WTC11 (cell line): Measurements from ENCODE around the gene PCSK1N. TPM values are rescaled to one million over a fixed set of nuclear protein-coding genes. Genes with fewer than 3 reads are reported as not detected.

Experiments used
- ATAC-seq: fragments of 200-7000 bp; cut with Tn5 transposase; 2 replicates; pipeline ENCODE4 v1.10.0; 2021; ENCODE audit warnings: mild to moderate bottlenecking, moderate library complexity
- CTCF ChIA-PET: fragments of 300-600 bp; sonication (Branson Sonifier 250); formaldehyde crosslinking; loops from one replicate; lab custom pipeline; 2021; ENCODE audit warnings: antibody characterized with exemption; lab: Charles Lee
- POLR2A ChIA-PET: fragments of 350-600 bp; sonication (Branson Sonifier 250); formaldehyde crosslinking; loops from one replicate; lab custom pipeline; 2021; ENCODE audit warnings: antibody characterized with exemption; lab: Charles Lee
- DNase-seq: peaks from one replicate; pipeline ENCODE4 v3.0.0; 2021; ENCODE audit warnings: low spot score
- H3K27ac Mint-ChIP-seq: 2 replicates; pipeline ENCODE4 v1.8.0; 2021; ENCODE audit warnings: mixed read lengths
- H3K27me3 Mint-ChIP-seq: 2 replicates; pipeline ENCODE4 v1.8.0; 2021; ENCODE audit warnings: low read depth, mild to moderate bottlenecking, moderate library complexity, mixed read lengths
- H3K36me3 Mint-ChIP-seq: 2 replicates; pipeline ENCODE4 v1.8.0; 2021; ENCODE audit warnings: mixed read lengths
- H3K4me1 Mint-ChIP-seq: 2 replicates; pipeline ENCODE4 v1.8.0; 2022; ENCODE audit warnings: mixed read lengths
- H3K4me3 Mint-ChIP-seq: 2 replicates; pipeline ENCODE4 v1.8.0; 2021; ENCODE audit warnings: mild to moderate bottlenecking, moderate library complexity, mixed read lengths
- H3K9me3 Mint-ChIP-seq: 2 replicates; pipeline ENCODE4 v1.8.0; 2021; ENCODE audit warnings: mixed read lengths
- ATF1 ChIP-seq: sonication (generic); formaldehyde crosslinking; IDR thresholded peaks from 2 replicates; pipeline ENCODE4 v1.8.1; 2023; ENCODE audit warnings: mild to moderate bottlenecking, moderate library complexity, missing genetic modification reagents
- CBFB ChIP-seq: sonication (generic); formaldehyde crosslinking; IDR thresholded peaks from 2 replicates; pipeline ENCODE4 v1.8.1; 2022; ENCODE audit warnings: mild to moderate bottlenecking, low read depth, missing genetic modification reagents
- CREB1 ChIP-seq: sonication (generic); formaldehyde crosslinking; IDR thresholded peaks from 2 replicates; pipeline ENCODE4 v1.8.0; 2023; ENCODE audit warnings: mild to moderate bottlenecking, missing genetic modification reagents
- FOXP1 ChIP-seq: sonication (generic); formaldehyde crosslinking; IDR thresholded peaks from 2 replicates; pipeline ENCODE4 v1.8.0; 2022; ENCODE audit warnings: missing genetic modification reagents, mild to moderate bottlenecking, moderate library complexity, borderline replicate concordance
- GABPB1 ChIP-seq: sonication (generic); formaldehyde crosslinking; IDR thresholded peaks from 2 replicates; pipeline ENCODE4 v1.8.1; 2023; ENCODE audit warnings: mild to moderate bottlenecking, missing genetic modification reagents
- GTF2I ChIP-seq: fragments of 250-450 bp; sonication (Bioruptor Pico); conservative IDR thresholded peaks from 2 replicates; pipeline ENCODE4 v1.4.0; 2021; ENCODE audit warnings: mild to moderate bottlenecking
- HMGA2 ChIP-seq: fragments of 250-450 bp; sonication (Bioruptor Pico); IDR thresholded peaks from 2 replicates; pipeline ENCODE4 v1.4.0; 2021; ENCODE audit warnings: mild to moderate bottlenecking, moderate library complexity
- NR2C2 ChIP-seq: sonication (generic); formaldehyde crosslinking; IDR thresholded peaks from 2 replicates; pipeline ENCODE4 v1.8.0; 2022; ENCODE audit warnings: mild to moderate bottlenecking, missing genetic modification reagents
- OVOL2 ChIP-seq: fragments of 250-450 bp; sonication (Bioruptor Pico); IDR thresholded peaks from 2 replicates; pipeline ENCODE4 v1.9.0; 2021; ENCODE audit warnings: mild to moderate bottlenecking, borderline replicate concordance
- SMAD4 ChIP-seq: sonication (generic); formaldehyde crosslinking; IDR thresholded peaks from 2 replicates; pipeline ENCODE4 v1.8.0; 2022; ENCODE audit warnings: mild to moderate bottlenecking, missing genetic modification reagents
- TEAD4 ChIP-seq: sonication (generic); formaldehyde crosslinking; IDR thresholded peaks from 2 replicates; pipeline ENCODE4 v1.8.0; 2022; ENCODE audit warnings: mild to moderate bottlenecking, missing genetic modification reagents
- ZNF232 ChIP-seq: sonication (generic); formaldehyde crosslinking; IDR thresholded peaks from 2 replicates; pipeline ENCODE4 v1.8.0; 2022; ENCODE audit warnings: mild to moderate bottlenecking, missing genetic modification reagents
- ZNF416 ChIP-seq: fragments of 250-450 bp; sonication (Bioruptor Pico); IDR thresholded peaks from 2 replicates; pipeline ENCODE4 v1.9.0; 2021; ENCODE audit warnings: mild to moderate bottlenecking, inconsistent platforms
- total RNA-seq: library from RNA; stranded (reverse); gene quantifications from 3 replicates; pipeline ENCODE4 v1.2.3, GENCODE V29; 2021
- TF ChIP-seq, protein P1 (sequence below): fragments of 250-450 bp; sonication (Bioruptor Pico); IDR thresholded peaks from 2 replicates; pipeline ENCODE4 v2.1.2; 2022; ENCODE audit warnings: mild to moderate bottlenecking, moderate library complexity
- TF ChIP-seq, protein P2 (sequence below): sonication (generic); formaldehyde crosslinking; IDR thresholded peaks from 2 replicates; pipeline ENCODE4 v1.8.1; 2022; ENCODE audit warnings: mild to moderate bottlenecking, missing genetic modification reagents, moderate library complexity, borderline replicate concordance
- TF ChIP-seq, protein P3 (sequence below): sonication (generic); formaldehyde crosslinking; IDR thresholded peaks from 2 replicates; pipeline ENCODE4 v1.8.1; 2023; ENCODE audit warnings: mild to moderate bottlenecking, missing genetic modification reagents
- TF ChIP-seq, protein P4 (sequence below): sonication (generic); formaldehyde crosslinking; IDR thresholded peaks from 2 replicates; pipeline ENCODE4 v1.8.0; 2023; ENCODE audit warnings: missing genetic modification reagents, mild to moderate bottlenecking, borderline replicate concordance
- TF ChIP-seq, protein P5 (sequence below): fragments of 250-450 bp; sonication (Bioruptor Pico); IDR thresholded peaks from 2 replicates; pipeline ENCODE4 v1.8.0; 2021; ENCODE audit warnings: mild to moderate bottlenecking
- TF ChIP-seq, protein P6 (sequence below): sonication (generic); formaldehyde crosslinking; IDR thresholded peaks from 2 replicates; pipeline ENCODE4 v1.8.0; 2023; ENCODE audit warnings: missing genetic modification reagents
- TF ChIP-seq, protein P7 (sequence below): sonication (generic); formaldehyde crosslinking; conservative IDR thresholded peaks from 2 replicates; pipeline ENCODE4 v1.8.1; 2022; ENCODE audit warnings: mild to moderate bottlenecking, missing genetic modification reagents
- TF ChIP-seq, protein P8 (sequence below): sonication (generic); formaldehyde crosslinking; IDR thresholded peaks from 2 replicates; pipeline ENCODE4 v1.8.1; 2023; ENCODE audit warnings: mild to moderate bottlenecking, moderate library complexity, missing genetic modification reagents

The PCSK1N gene
- total RNA-seq, 1 experiment from 2014 or later: 7.5 TPM

DNA sequence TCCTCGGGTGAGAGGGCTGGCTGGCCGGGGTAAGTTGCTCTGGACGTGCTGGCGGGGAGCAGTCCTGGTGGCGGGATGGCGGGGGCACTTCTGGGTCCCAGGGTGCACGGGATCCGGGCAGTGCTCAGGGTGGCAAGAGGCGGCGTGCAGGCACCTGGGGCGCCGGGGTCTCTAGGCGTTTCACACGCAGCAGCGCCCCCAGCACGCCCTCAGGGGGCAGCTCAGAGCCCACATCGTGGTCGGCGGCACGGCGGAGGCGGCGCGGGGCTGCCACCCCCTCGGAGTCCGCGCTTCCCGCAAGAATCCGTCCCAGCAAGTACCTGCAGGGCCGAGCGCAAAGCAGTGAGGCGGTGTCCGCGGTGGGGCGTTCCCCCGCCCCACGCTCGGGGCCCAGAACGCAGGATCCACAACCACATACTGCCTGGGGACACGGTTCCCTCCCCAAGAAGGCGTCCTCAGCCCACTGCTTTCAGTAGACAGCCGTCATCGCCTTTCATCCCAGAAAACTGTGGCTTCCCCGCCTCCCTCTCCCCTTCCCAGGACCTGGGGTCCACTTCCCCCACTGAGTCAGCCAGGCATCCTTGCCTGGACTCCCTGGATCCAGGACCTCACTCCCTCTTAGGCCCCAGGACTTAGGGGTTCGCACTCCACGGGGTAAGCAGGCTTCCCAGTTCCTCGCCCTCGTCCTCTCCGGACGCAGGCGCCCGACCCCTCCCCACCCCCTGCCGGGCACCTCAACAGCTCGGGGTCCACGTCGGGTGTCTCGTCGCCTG is 4.1 kb downstream of the PCSK1N start (continued):
- TF ChIP-seq, protein P1, sequence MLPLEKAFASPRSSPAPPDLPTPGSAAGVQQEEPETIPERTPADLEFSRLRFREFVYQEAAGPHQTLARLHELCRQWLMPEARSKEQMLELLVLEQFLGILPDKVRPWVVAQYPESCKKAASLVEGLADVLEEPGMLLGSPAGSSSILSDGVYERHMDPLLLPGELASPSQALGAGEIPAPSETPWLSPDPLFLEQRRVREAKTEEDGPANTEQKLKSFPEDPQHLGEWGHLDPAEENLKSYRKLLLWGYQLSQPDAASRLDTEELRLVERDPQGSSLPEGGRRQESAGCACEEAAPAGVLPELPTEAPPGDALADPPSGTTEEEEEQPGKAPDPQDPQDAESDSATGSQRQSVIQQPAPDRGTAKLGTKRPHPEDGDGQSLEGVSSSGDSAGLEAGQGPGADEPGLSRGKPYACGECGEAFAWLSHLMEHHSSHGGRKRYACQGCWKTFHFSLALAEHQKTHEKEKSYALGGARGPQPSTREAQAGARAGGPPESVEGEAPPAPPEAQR (CRISPR knock-in tag): no peak

DNA sequence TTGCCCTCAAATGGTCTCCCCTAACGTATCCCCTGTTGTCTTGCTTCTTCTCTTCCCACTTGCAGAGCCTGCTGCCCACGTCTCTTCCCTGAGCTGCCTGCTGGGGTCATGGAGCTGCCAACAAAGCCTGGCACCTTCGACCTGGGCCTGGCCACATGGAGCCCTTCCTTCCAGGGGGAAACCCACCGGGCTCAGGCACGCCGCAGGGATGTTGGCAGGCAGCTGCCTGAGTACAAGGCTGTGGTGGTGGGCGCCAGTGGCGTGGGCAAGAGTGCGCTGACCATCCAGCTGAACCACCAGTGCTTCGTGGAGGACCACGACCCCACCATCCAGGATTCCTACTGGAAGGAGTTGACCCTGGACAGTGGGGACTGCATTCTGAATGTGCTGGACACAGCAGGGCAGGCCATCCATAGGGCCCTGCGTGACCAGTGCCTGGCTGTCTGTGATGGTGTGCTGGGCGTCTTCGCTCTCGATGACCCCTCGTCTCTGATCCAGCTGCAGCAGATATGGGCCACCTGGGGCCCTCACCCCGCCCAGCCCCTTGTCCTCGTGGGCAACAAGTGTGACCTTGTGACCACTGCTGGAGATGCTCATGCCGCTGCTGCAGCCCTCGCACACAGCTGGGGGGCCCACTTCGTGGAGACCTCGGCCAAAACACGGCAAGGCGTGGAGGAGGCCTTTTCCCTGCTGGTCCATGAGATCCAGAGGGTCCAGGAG is 6.2 kb downstream of the PCSK1N start:
- ChIA-PET CTCF (interaction anchor here (0.5 kb wide), 1 partner anchor 198 kb away, joined by 3 read pairs; no protein-coding TSS in a partner anchor), POLR2A (no interaction called here)
- no peak for DNase-seq
- no peak for TF ChIP-seq CREB1 (CRISPR knock-in tag)
- TF ChIP-seq, protein P2, sequence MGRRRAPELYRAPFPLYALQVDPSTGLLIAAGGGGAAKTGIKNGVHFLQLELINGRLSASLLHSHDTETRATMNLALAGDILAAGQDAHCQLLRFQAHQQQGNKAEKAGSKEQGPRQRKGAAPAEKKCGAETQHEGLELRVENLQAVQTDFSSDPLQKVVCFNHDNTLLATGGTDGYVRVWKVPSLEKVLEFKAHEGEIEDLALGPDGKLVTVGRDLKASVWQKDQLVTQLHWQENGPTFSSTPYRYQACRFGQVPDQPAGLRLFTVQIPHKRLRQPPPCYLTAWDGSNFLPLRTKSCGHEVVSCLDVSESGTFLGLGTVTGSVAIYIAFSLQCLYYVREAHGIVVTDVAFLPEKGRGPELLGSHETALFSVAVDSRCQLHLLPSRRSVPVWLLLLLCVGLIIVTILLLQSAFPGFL (CRISPR knock-in tag): no peak
- TF ChIP-seq FOXP1 (CRISPR knock-in tag): no peak
- TF ChIP-seq NR2C2: no peak
- TF ChIP-seq GABPB1 (CRISPR knock-in tag): no peak
- TF ChIP-seq, protein P3, sequence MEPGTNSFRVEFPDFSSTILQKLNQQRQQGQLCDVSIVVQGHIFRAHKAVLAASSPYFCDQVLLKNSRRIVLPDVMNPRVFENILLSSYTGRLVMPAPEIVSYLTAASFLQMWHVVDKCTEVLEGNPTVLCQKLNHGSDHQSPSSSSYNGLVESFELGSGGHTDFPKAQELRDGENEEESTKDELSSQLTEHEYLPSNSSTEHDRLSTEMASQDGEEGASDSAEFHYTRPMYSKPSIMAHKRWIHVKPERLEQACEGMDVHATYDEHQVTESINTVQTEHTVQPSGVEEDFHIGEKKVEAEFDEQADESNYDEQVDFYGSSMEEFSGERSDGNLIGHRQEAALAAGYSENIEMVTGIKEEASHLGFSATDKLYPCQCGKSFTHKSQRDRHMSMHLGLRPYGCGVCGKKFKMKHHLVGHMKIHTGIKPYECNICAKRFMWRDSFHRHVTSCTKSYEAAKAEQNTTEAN (CRISPR knock-in tag): no peak
- no peak for TF ChIP-seq SMAD4 (CRISPR knock-in tag)
- no peak for TF ChIP-seq ZNF232
- TF ChIP-seq TEAD4: no peak
- no peak for TF ChIP-seq OVOL2
- TF ChIP-seq, protein P4, sequence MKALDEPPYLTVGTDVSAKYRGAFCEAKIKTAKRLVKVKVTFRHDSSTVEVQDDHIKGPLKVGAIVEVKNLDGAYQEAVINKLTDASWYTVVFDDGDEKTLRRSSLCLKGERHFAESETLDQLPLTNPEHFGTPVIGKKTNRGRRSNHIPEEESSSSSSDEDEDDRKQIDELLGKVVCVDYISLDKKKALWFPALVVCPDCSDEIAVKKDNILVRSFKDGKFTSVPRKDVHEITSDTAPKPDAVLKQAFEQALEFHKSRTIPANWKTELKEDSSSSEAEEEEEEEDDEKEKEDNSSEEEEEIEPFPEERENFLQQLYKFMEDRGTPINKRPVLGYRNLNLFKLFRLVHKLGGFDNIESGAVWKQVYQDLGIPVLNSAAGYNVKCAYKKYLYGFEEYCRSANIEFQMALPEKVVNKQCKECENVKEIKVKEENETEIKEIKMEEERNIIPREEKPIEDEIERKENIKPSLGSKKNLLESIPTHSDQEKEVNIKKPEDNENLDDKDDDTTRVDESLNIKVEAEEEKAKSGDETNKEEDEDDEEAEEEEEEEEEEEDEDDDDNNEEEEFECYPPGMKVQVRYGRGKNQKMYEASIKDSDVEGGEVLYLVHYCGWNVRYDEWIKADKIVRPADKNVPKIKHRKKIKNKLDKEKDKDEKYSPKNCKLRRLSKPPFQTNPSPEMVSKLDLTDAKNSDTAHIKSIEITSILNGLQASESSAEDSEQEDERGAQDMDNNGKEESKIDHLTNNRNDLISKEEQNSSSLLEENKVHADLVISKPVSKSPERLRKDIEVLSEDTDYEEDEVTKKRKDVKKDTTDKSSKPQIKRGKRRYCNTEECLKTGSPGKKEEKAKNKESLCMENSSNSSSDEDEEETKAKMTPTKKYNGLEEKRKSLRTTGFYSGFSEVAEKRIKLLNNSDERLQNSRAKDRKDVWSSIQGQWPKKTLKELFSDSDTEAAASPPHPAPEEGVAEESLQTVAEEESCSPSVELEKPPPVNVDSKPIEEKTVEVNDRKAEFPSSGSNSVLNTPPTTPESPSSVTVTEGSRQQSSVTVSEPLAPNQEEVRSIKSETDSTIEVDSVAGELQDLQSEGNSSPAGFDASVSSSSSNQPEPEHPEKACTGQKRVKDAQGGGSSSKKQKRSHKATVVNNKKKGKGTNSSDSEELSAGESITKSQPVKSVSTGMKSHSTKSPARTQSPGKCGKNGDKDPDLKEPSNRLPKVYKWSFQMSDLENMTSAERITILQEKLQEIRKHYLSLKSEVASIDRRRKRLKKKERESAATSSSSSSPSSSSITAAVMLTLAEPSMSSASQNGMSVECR (CRISPR knock-in tag): no peak
- TF ChIP-seq, protein P5, sequence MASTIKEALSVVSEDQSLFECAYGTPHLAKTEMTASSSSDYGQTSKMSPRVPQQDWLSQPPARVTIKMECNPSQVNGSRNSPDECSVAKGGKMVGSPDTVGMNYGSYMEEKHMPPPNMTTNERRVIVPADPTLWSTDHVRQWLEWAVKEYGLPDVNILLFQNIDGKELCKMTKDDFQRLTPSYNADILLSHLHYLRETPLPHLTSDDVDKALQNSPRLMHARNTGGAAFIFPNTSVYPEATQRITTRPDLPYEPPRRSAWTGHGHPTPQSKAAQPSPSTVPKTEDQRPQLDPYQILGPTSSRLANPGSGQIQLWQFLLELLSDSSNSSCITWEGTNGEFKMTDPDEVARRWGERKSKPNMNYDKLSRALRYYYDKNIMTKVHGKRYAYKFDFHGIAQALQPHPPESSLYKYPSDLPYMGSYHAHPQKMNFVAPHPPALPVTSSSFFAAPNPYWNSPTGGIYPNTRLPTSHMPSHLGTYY (CRISPR knock-in tag): no peak
- TF ChIP-seq CBFB: no peak
- TF ChIP-seq, protein P6, sequence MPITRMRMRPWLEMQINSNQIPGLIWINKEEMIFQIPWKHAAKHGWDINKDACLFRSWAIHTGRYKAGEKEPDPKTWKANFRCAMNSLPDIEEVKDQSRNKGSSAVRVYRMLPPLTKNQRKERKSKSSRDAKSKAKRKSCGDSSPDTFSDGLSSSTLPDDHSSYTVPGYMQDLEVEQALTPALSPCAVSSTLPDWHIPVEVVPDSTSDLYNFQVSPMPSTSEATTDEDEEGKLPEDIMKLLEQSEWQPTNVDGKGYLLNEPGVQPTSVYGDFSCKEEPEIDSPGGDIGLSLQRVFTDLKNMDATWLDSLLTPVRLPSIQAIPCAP (CRISPR knock-in tag): no peak
- no peak for TF ChIP-seq HMGA2 (CRISPR knock-in tag)
- TF ChIP-seq GTF2I: no peak
- TF ChIP-seq ZNF416: no peak
- TF ChIP-seq, protein P7, sequence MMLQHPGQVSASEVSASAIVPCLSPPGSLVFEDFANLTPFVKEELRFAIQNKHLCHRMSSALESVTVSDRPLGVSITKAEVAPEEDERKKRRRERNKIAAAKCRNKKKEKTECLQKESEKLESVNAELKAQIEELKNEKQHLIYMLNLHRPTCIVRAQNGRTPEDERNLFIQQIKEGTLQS (CRISPR knock-in tag): no peak
- TF ChIP-seq, protein P8, sequence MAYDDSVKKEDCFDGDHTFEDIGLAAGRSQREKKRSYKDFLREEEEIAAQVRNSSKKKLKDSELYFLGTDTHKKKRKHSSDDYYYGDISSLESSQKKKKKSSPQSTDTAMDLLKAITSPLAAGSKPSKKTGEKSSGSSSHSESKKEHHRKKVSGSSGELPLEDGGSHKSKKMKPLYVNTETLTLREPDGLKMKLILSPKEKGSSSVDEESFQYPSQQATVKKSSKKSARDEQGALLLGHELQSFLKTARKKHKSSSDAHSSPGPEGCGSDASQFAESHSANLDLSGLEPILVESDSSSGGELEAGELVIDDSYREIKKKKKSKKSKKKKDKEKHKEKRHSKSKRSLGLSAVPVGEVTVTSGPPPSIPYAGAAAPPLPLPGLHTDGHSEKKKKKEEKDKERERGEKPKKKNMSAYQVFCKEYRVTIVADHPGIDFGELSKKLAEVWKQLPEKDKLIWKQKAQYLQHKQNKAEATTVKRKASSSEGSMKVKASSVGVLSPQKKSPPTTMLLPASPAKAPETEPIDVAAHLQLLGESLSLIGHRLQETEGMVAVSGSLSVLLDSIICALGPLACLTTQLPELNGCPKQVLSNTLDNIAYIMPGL (CRISPR knock-in tag): no peak
- no peak for TF ChIP-seq ATF1 (CRISPR knock-in tag)
- no peak for ATAC-seq
- Mint-ChIP-seq H3K27me3 (peaks cover 42% of the 10 kb centered on the region), H3K9me3 (no peaks in the 10 kb centered on the region), H3K4me1 (peaks cover 15% of the 10 kb centered on the region), H3K36me3 (peaks cover 6% of the 10 kb centered on the region), H3K27ac (no peak overlapping the region), H3K4me3 (no peak overlapping the region)
